HepG2 (cell line): ENCODE results near the gene TRPC4AP. TPM values are rescaled to one million over a fixed set of nuclear protein-coding genes. Genes with fewer than 3 reads are reported as not detected.

Experiments used
- BCL3 ChIP-seq: sonication (generic); formaldehyde crosslinking; IDR thresholded peaks from 2 replicates; pipeline ENCODE4 v1.5.1; 2020; ENCODE audit warnings: mild to moderate bottlenecking, missing genetic modification reagents, moderate library complexity
- BCL6 ChIP-seq: IDR thresholded peaks from 2 replicates; pipeline ENCODE4 v1.6.1; 2016; ENCODE audit warnings: missing genetic modification reagents, missing compliant biosample characterization
- CC2D1A ChIP-seq: sonication (generic); formaldehyde crosslinking; IDR thresholded peaks from 2 replicates; pipeline ENCODE4 v1.8.1; 2023; ENCODE audit warnings: mild to moderate bottlenecking, missing genetic modification reagents
- ELK4 ChIP-seq: sonication (generic); formaldehyde crosslinking; IDR thresholded peaks from 2 replicates; pipeline ENCODE4 v1.9.0; 2021; ENCODE audit warnings: missing genetic modification reagents, borderline replicate concordance
- HNF4A ChIP-seq: sonication (generic); formaldehyde crosslinking; IDR thresholded peaks from 2 replicates; pipeline ENCODE4 v1.4.0; 2020; ENCODE audit warnings: missing genetic modification reagents
- HNRNPH1 ChIP-seq: fragments of 200-400 bp; formaldehyde crosslinking; optimal IDR thresholded peaks from 2 replicates; pipeline ENCODE3; 2017; ENCODE audit warnings: mild to moderate bottlenecking, low read depth, low read length
- HNRNPLL ChIP-seq: fragments of 200-400 bp; formaldehyde crosslinking; IDR thresholded peaks from 2 replicates; pipeline ENCODE4 v1.6.1; 2017; ENCODE audit warnings: mild to moderate bottlenecking, low read depth, low read length; ENCODE audit not compliant: poor library complexity, severe bottlenecking
- IRF2 ChIP-seq: IDR thresholded peaks from 2 replicates; pipeline ENCODE4 v1.6.1; 2018; ENCODE audit warnings: missing genetic modification reagents, missing compliant biosample characterization
- MAFG ChIP-seq: sonication (generic); formaldehyde crosslinking; IDR thresholded peaks from 2 replicates; pipeline ENCODE4 v1.5.1; 2020; ENCODE audit warnings: mild to moderate bottlenecking, missing genetic modification reagents
- MED13 ChIP-seq: sonication (generic); formaldehyde crosslinking; IDR thresholded peaks from 2 replicates; pipeline ENCODE4 v1.5.0; 2020; ENCODE audit warnings: missing genetic modification reagents
- PBX2 ChIP-seq: IDR thresholded peaks from 2 replicates; pipeline ENCODE4 v1.6.1; 2016; ENCODE audit warnings: control low read depth
- SNAPC5 ChIP-seq: sonication (generic); formaldehyde crosslinking; IDR thresholded peaks from 2 replicates; pipeline ENCODE4 v1.8.1; 2023; ENCODE audit warnings: mild to moderate bottlenecking, missing genetic modification reagents, borderline replicate concordance
- SOX5 ChIP-seq: IDR thresholded peaks from 2 replicates; pipeline ENCODE4 v1.6.1; 2016; ENCODE audit warnings: borderline replicate concordance
- TAF1 ChIP-seq: sonication (generic); formaldehyde crosslinking; IDR thresholded peaks from 2 replicates; pipeline ENCODE4 v1.4.0; 2020; ENCODE audit warnings: missing genetic modification reagents
- TBX3 ChIP-seq: fragments of 450-650 bp; IDR thresholded peaks from 2 replicates; pipeline ENCODE4 v1.6.1; 2017; ENCODE audit warnings: antibody characterized with exemption, mild to moderate bottlenecking, inconsistent platforms, borderline replicate concordance
- TEAD2 ChIP-seq: sonication (generic); formaldehyde crosslinking; IDR thresholded peaks from 2 replicates; pipeline ENCODE4 v1.9.0; 2021; ENCODE audit warnings: missing genetic modification reagents
- THRA ChIP-seq: sonication (generic); formaldehyde crosslinking; IDR thresholded peaks from 2 replicates; pipeline ENCODE4 v1.4.0; 2020; ENCODE audit warnings: missing genetic modification reagents, borderline replicate concordance
- ZBTB1 ChIP-seq: sonication (generic); formaldehyde crosslinking; IDR thresholded peaks from 2 replicates; pipeline ENCODE4 v1.4.0; 2020; ENCODE audit warnings: missing genetic modification reagents, borderline replicate concordance
- ZBTB2 ChIP-seq: sonication (generic); formaldehyde crosslinking; IDR thresholded peaks from 2 replicates; pipeline ENCODE4 v1.8.0; 2022; ENCODE audit warnings: low read depth, missing genetic modification reagents
- ZFP36 ChIP-seq: fragments of 150-350 bp; IDR thresholded peaks from 2 replicates; pipeline ENCODE4 v1.6.1; 2018; ENCODE audit warnings: borderline replicate concordance, low read length, low read depth; ENCODE audit not compliant: partially characterized antibody
- ZFY ChIP-seq: sonication (generic); formaldehyde crosslinking; IDR thresholded peaks from 2 replicates; pipeline ENCODE4 v1.4.0; 2020; ENCODE audit warnings: missing genetic modification reagents
- ZNF564 ChIP-seq: sonication (generic); formaldehyde crosslinking; IDR thresholded peaks from 2 replicates; pipeline ENCODE4 v1.8.1; 2023; ENCODE audit warnings: mild to moderate bottlenecking, missing genetic modification reagents
- ZNF577 ChIP-seq: sonication (generic); formaldehyde crosslinking; IDR thresholded peaks from 2 replicates; pipeline ENCODE4 v1.4.0; 2020; ENCODE audit warnings: mild to moderate bottlenecking, low read depth, missing genetic modification reagents, borderline replicate concordance
- ZNF75D ChIP-seq: sonication (generic); formaldehyde crosslinking; IDR thresholded peaks from 2 replicates; pipeline ENCODE4 v1.8.1; 2023; ENCODE audit warnings: missing genetic modification reagents, mild to moderate bottlenecking, borderline replicate concordance
- ZZZ3 ChIP-seq: sonication (generic); formaldehyde crosslinking; IDR thresholded peaks from 2 replicates; pipeline ENCODE4 v1.4.0; 2020; ENCODE audit warnings: missing genetic modification reagents, mild to moderate bottlenecking, borderline replicate concordance
- polyA plus RNA-seq, 8 experiments: library from polyadenylated mRNA; depleted of rRNA in 3 of 8; stranded (reverse) in 7 of 8; unstranded in 1 of 8; fragments of >200 nt; fragmentation: Illumina TruSeq in 4 of 8; extraction: Trizol in 4 of 8; gene quantifications; 2 replicates each; pipeline versions ENCODE4 v1.2.1 to v1.2.3, GENCODE V29; 2011 to 2016; ENCODE audit warnings: low read depth in 4 of 8, missing spikeins in 1 of 8, mixed read lengths in 1 of 8; ENCODE audit not compliant: insufficient read depth in 1 of 8
- total RNA-seq, 5 experiments: library from RNA; depleted of rRNA; stranded (reverse); fragments of >200 nt; fragmentation: Illumina TruSeq; extraction: Trizol; gene quantifications; 2 replicates each; pipeline ENCODE4 v1.2.3, GENCODE V29; 2016; ENCODE audit warnings: low read depth in 1 of 5

The TRPC4AP gene
- total and polyA plus RNA-seq, 2 of the 13 experiments (the other 11 are each of a cell fraction or from before 2014, with no cell fraction given): 136 to 137 TPM

- peak; percentile 85; the same call in 1 of the 2 replicates for TF ChIP-seq THRA (CRISPR knock-in tag)
- no peak for TF ChIP-seq ZBTB1
- TF ChIP-seq ZNF577 (CRISPR knock-in tag): no peak
- no peak for TF ChIP-seq TAF1 (CRISPR knock-in tag)
- TF ChIP-seq ZNF564 (CRISPR knock-in tag): no peak
- TF ChIP-seq BCL6 (CRISPR knock-in tag): no peak
- no peak for TF ChIP-seq PBX2 (CRISPR knock-in tag)
- TF ChIP-seq ZNF75D (CRISPR knock-in tag): no peak
- TF ChIP-seq CC2D1A (CRISPR knock-in tag): no peak
- TF ChIP-seq HNRNPH1: peak; percentile 11
- TF ChIP-seq ZBTB2: no peak
- TF ChIP-seq HNF4A (CRISPR knock-in tag): peak; percentile 34; the same call in 1 of the 2 replicates
- TF ChIP-seq SNAPC5 (CRISPR knock-in tag): no peak
- TF ChIP-seq TEAD2 (CRISPR knock-in tag): no peak
- TF ChIP-seq TBX3: no peak
- no peak for TF ChIP-seq MED13 (CRISPR knock-in tag)
- no peak for TF ChIP-seq ZZZ3 (CRISPR knock-in tag)
- 0 out of 2 replicates have a peak, but pooled peaks have one; percentile 15 for TF ChIP-seq ZFY (CRISPR knock-in tag)
- no peak for TF ChIP-seq BCL3
- TF ChIP-seq IRF2 (CRISPR knock-in tag): no peak
- TF ChIP-seq SOX5 (CRISPR knock-in tag): no peak
- no peak for TF ChIP-seq MAFG
- TF ChIP-seq ELK4 (CRISPR knock-in tag): no peak
- TF ChIP-seq HNRNPLL: no peak
- no peak for TF ChIP-seq ZFP36
Observed at GRCh38 chr20:34997774-34998173, 94.8 kb downstream of the TRPC4AP start (continued).
